SK-N-SH treated with all-trans-retinoic acid at 6 μM for 48 hours (cell line): ENCODE results near the gene TEX55.

Experiments used
- ATAC-seq: fragments of 200-7000 bp; cut with Tn5 transposase; 3 replicates; pipeline ENCODE4 v1.9.1; 2020; ENCODE audit warnings: mild to moderate bottlenecking, moderate library complexity
- ARNTL ChIP-seq: fragments of 450-650 bp; formaldehyde crosslinking; IDR thresholded peaks from 2 replicates; pipeline ENCODE4 v1.5.0; 2020; ENCODE audit warnings: low read depth, mild to moderate bottlenecking, moderate library complexity, borderline replicate concordance
- BACH2 ChIP-seq: fragments of 250-450 bp; sonication (Bioruptor Pico); IDR thresholded peaks from 2 replicates; pipeline ENCODE4 v1.9.0; 2021; ENCODE audit warnings: mild to moderate bottlenecking, borderline replicate concordance
- CREB5 ChIP-seq: fragments of 250-450 bp; sonication (Bioruptor Pico); IDR thresholded peaks from 2 replicates; pipeline ENCODE4 v1.5.1; 2020; ENCODE audit warnings: low read depth, mild to moderate bottlenecking, moderate library complexity
- CSDC2 ChIP-seq: fragments of 250-450 bp; sonication (Bioruptor Pico); IDR thresholded peaks from 2 replicates; pipeline ENCODE4 v1.5.0; 2020; ENCODE audit warnings: mild to moderate bottlenecking, moderate library complexity
- ISL1 ChIP-seq: fragments of 250-450 bp; sonication (Bioruptor Pico); IDR thresholded peaks from 2 replicates; pipeline ENCODE4 v2.1.2; 2022; ENCODE audit warnings: mild to moderate bottlenecking, moderate library complexity
- OSR1 ChIP-seq: fragments of 250-450 bp; sonication (Bioruptor Pico); IDR thresholded peaks from 2 replicates; pipeline ENCODE4 v1.8.0; 2022; ENCODE audit warnings: moderate library complexity, mild to moderate bottlenecking, inconsistent platforms
- PATZ1 ChIP-seq: fragments of 250-450 bp; sonication (Bioruptor Pico); IDR thresholded peaks from 2 replicates; pipeline ENCODE4 v1.8.0; 2020; ENCODE audit warnings: mild to moderate bottlenecking, moderate library complexity, borderline replicate concordance
- POU6F1 ChIP-seq: fragments of 250-450 bp; sonication (Bioruptor Pico); IDR thresholded peaks from 2 replicates; pipeline ENCODE4 v1.8.0; 2021; ENCODE audit warnings: low read depth, mild to moderate bottlenecking, moderate library complexity, borderline replicate concordance
- PPARA ChIP-seq: fragments of 250-450 bp; sonication (Bioruptor Pico); IDR thresholded peaks from 2 replicates; pipeline ENCODE4 v1.5.0; 2020; ENCODE audit warnings: mild to moderate bottlenecking, borderline replicate concordance
- RARB ChIP-seq: fragments of 250-450 bp; sonication (Bioruptor Pico); IDR thresholded peaks from 2 replicates; pipeline ENCODE4 v1.8.0; 2021; ENCODE audit warnings: mild to moderate bottlenecking, moderate library complexity
- SNAI2 ChIP-seq: fragments of 250-450 bp; sonication (Bioruptor Pico); IDR thresholded peaks from 2 replicates; pipeline ENCODE4 v1.5.0; 2020; ENCODE audit warnings: mild to moderate bottlenecking, moderate library complexity
- TCF4 ChIP-seq: fragments of 250-450 bp; sonication (Bioruptor Pico); IDR thresholded peaks from 2 replicates; pipeline ENCODE4 v1.8.0; 2021; ENCODE audit warnings: mild to moderate bottlenecking, moderate library complexity, borderline replicate concordance
- TOX ChIP-seq: fragments of 250-450 bp; sonication (Bioruptor Pico); IDR thresholded peaks from 2 replicates; pipeline ENCODE4 v1.8.0; 2021; ENCODE audit warnings: mild to moderate bottlenecking, moderate library complexity, borderline replicate concordance
- TSHZ2 ChIP-seq: fragments of 250-450 bp; sonication (Bioruptor Pico); IDR thresholded peaks from 2 replicates; pipeline ENCODE4 v1.5.0; 2020; ENCODE audit warnings: mild to moderate bottlenecking, moderate library complexity
- ZC3H10 ChIP-seq: fragments of 250-450 bp; sonication (Bioruptor Pico); IDR thresholded peaks from 2 replicates; pipeline ENCODE4 v1.5.1; 2021; ENCODE audit warnings: mild to moderate bottlenecking, moderate library complexity
- ZFP3 ChIP-seq: fragments of 250-450 bp; sonication (Bioruptor Pico); IDR thresholded peaks from 2 replicates; pipeline ENCODE4 v1.5.0; 2020; ENCODE audit warnings: mild to moderate bottlenecking, moderate library complexity
- ZFP30 ChIP-seq: fragments of 450-650 bp; formaldehyde crosslinking; IDR thresholded peaks from 2 replicates; pipeline ENCODE4 v1.5.0; 2022; ENCODE audit warnings: mild to moderate bottlenecking, moderate library complexity
- ZNF565 ChIP-seq: fragments of 450-650 bp; formaldehyde crosslinking; conservative IDR thresholded peaks from 2 replicates; pipeline ENCODE4 v1.5.0; 2020; ENCODE audit warnings: low read depth, mild to moderate bottlenecking, moderate library complexity
- ZNF8 ChIP-seq: fragments of 450-650 bp; formaldehyde crosslinking; IDR thresholded peaks from 2 replicates; pipeline ENCODE4 v1.5.0; 2020; ENCODE audit warnings: mild to moderate bottlenecking, moderate library complexity
- TF ChIP-seq, protein P1 (sequence below): fragments of 250-450 bp; sonication (Bioruptor Pico); IDR thresholded peaks from 2 replicates; pipeline ENCODE4 v1.5.1; 2021; ENCODE audit warnings: mild to moderate bottlenecking, moderate library complexity

Gene TEX55

GRCh38 chr3:119173325-119173724 is 27.4 kb downstream of the TEX55 start, which contains the start of gene UPK1B:
Gene UPK1B, plus strand, starts transcription at chr3:119173598. Its CDS starts 13,144 bp downstream, at chr3:119186742.
- no peak for ATAC-seq
- TF ChIP-seq ZC3H10 (CRISPR knock-in tag) = no peak
- TF ChIP-seq PATZ1 (CRISPR knock-in tag) = no peak
- no peak for TF ChIP-seq ZFP3 (CRISPR knock-in tag)
- no peak for TF ChIP-seq OSR1 (CRISPR knock-in tag)
- TF ChIP-seq SNAI2 (CRISPR knock-in tag) = no peak
- TF ChIP-seq, protein P1, sequence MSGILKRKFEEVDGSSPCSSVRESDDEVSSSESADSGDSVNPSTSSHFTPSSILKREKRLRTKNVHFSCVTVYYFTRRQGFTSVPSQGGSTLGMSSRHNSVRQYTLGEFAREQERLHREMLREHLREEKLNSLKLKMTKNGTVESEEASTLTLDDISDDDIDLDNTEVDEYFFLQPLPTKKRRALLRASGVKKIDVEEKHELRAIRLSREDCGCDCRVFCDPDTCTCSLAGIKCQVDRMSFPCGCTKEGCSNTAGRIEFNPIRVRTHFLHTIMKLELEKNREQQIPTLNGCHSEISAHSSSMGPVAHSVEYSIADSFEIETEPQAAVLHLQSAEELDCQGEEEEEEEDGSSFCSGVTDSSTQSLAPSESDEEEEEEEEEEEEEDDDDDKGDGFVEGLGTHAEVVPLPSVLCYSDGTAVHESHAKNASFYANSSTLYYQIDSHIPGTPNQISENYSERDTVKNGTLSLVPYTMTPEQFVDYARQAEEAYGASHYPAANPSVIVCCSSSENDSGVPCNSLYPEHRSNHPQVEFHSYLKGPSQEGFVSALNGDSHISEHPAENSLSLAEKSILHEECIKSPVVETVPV (CRISPR knock-in tag) = no peak
- no peak for TF ChIP-seq TOX (CRISPR knock-in tag)
- TF ChIP-seq PPARA (CRISPR knock-in tag) = no peak

GRCh38 chr3:119175872-119176756 is 30.1 kb downstream of the TEX55 start:
- no peak for ATAC-seq
- no peak for TF ChIP-seq ISL1 (CRISPR knock-in tag)

DNA sequence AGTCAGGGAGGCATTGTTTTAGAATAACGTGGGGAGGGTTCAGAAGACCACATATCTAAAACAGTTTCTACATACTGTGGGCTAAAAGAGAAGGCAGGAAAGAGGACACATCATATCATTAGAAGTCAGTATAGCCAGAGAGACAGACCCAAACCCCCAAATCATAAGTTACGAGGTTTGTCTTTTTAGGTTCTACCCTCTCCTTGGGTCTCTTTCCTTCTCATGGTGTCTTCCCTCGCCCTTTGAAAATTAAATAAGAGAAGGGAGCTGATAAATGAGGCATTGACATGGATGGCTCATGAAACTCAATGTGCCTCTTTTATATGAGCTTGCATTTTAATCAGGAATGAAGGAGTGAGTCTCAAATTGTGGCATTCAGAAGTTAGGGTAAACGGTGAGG is 30.8 kb downstream of the TEX55 start:
- TF ChIP-seq POU6F1 (CRISPR knock-in tag) (no peak), ARNTL (CRISPR knock-in tag) (no peak), ISL1 (CRISPR knock-in tag) (no peak), TCF4 (CRISPR knock-in tag) (no peak), CSDC2 (CRISPR knock-in tag) (no peak), ZC3H10 (CRISPR knock-in tag) (no peak), ZNF8 (CRISPR knock-in tag) (no peak), ZFP30 (CRISPR knock-in tag) (no peak), ZNF565 (CRISPR knock-in tag) (no peak)
- TF ChIP-seq, protein P1 (CRISPR knock-in tag) = no peak
- ATAC-seq = no peak

GRCh38 chr3:119177321-119177720 is 31.4 kb downstream of the TEX55 start:
- no peak for ATAC-seq
- no peak for TF ChIP-seq BACH2 (CRISPR knock-in tag)
- no peak for TF ChIP-seq ZNF8 (CRISPR knock-in tag)
- TF ChIP-seq PATZ1 (CRISPR knock-in tag) = no peak
- TF ChIP-seq CSDC2 (CRISPR knock-in tag) = no peak
- TF ChIP-seq RARB = no peak
- TF ChIP-seq TSHZ2 (CRISPR knock-in tag) = no peak
- no peak for TF ChIP-seq ARNTL (CRISPR knock-in tag)
- TF ChIP-seq ISL1 (CRISPR knock-in tag) = no peak
- no peak for TF ChIP-seq CREB5 (CRISPR knock-in tag)
